GM12875 (cell line): ENCODE results near the gene TAB2.

Experiments used
- H3K4me3 ChIP-seq: one replicate; pipeline ENCODE4 v1.5.1; 2011; ENCODE audit warnings: low read depth, low read length, control low read depth
- CTCF ChIP-seq: IDR thresholded peaks from 2 replicates; pipeline ENCODE4 v1.5.1; 2011; ENCODE audit warnings: low read depth, mild to moderate bottlenecking, control low read depth, inconsistent platforms, low read length, moderate library complexity, borderline replicate concordance; ENCODE audit not compliant: insufficient read depth

TAB2 gene

GRCh38 chr6:149392535-149392934 lies 75.0 kb downstream of the TAB2 start:
- no peak for TF ChIP-seq CTCF
- no peak overlapping the region for H3K4me3 ChIP-seq

- no peak for TF ChIP-seq CTCF
- no peak overlapping the region for H3K4me3 ChIP-seq
Measured at GRCh38 chr6:149393002-149393679, 75.6 kb downstream of the TAB2 start.

GRCh38 chr6:149395185-149395584 lies 77.7 kb downstream of the TAB2 start:
- TF ChIP-seq CTCF, result no peak
- H3K4me3 ChIP-seq, result no peak overlapping the region

- no peak for TF ChIP-seq CTCF
- H3K4me3 ChIP-seq, result no peak overlapping the region
Measured at GRCh38 chr6:149397384-149397783, 79.9 kb downstream of the TAB2 start.

- TF ChIP-seq CTCF, result no peak
Measured at GRCh38 chr6:149400050-149400449, 82.5 kb downstream of the TAB2 start, which contains the start of gene SUMO4. Gene SUMO4, plus strand, starts transcription at chr6:149400262. Its CDS starts 130 bp downstream, at chr6:149400392.

GRCh38 chr6:149403534-149403933 lies 86.0 kb downstream of the TAB2 start:
- TF ChIP-seq CTCF, result no peak
- no peak overlapping the region for H3K4me3 ChIP-seq

More at GRCh38 chr6:149400050-149400449, 82.5 kb downstream of the TAB2 start, which contains the start of gene SUMO4:
- no peak within 1 kb of the TSS for H3K4me3 ChIP-seq
